Ishikawa (cell line): ENCODE results near the gene CHD2.

Experiments
- CEBPB ChIP-seq: IDR thresholded peaks from 2 replicates; pipeline ENCODE4 v1.6.1; 2012
- CREB1 ChIP-seq: IDR thresholded peaks from 2 replicates; pipeline ENCODE4 v1.6.1; 2012; ENCODE audit warnings: low read depth
- EGR1 ChIP-seq: IDR thresholded peaks from 2 replicates; pipeline ENCODE4 v1.6.1; 2012
- EP300 ChIP-seq: IDR thresholded peaks from 2 replicates; pipeline ENCODE4 v1.6.1; 2012; ENCODE audit warnings: borderline replicate concordance
- FOXM1 ChIP-seq: IDR thresholded peaks from 2 replicates; pipeline ENCODE4 v1.6.1; 2012; ENCODE audit warnings: low read depth, borderline replicate concordance
- MAX ChIP-seq: IDR thresholded peaks from 2 replicates; pipeline ENCODE4 v1.6.1; 2012
- NFIC ChIP-seq: IDR thresholded peaks from 2 replicates; pipeline ENCODE4 v1.6.1; 2012
- RAD21 ChIP-seq: IDR thresholded peaks from 2 replicates; pipeline ENCODE4 v1.6.1; 2012; ENCODE audit warnings: low read depth
- TAF1 ChIP-seq: IDR thresholded peaks from 2 replicates; pipeline ENCODE4 v1.6.1; 2012; ENCODE audit warnings: low read depth, mild to moderate bottlenecking
- TCF12 ChIP-seq: IDR thresholded peaks from 2 replicates; pipeline ENCODE4 v1.6.1; 2012; ENCODE audit warnings: low read depth
- TEAD4 ChIP-seq: IDR thresholded peaks from 2 replicates; pipeline ENCODE4 v1.6.1; 2012
- YY1 ChIP-seq: IDR thresholded peaks from 2 replicates; pipeline ENCODE4 v1.6.1; 2012; ENCODE audit warnings: low read depth
- ZBTB7A ChIP-seq: IDR thresholded peaks from 2 replicates; pipeline ENCODE4 v1.6.1; 2012; ENCODE audit warnings: low read depth
- TF ChIP-seq, protein P1 (sequence below): IDR thresholded peaks from 2 replicates; pipeline ENCODE4 v1.6.1; 2012; ENCODE audit warnings: low read depth, mild to moderate bottlenecking
- TF ChIP-seq, protein P2 (sequence below): IDR thresholded peaks from 2 replicates; pipeline ENCODE4 v1.6.1; 2012

The CHD2 gene

GRCh38 chr15:92869263-92869940 lies 30.7 kb upstream of the CHD2 start:
- no peak for TF ChIP-seq TCF12
- no peak for TF ChIP-seq FOXM1
- TF ChIP-seq EP300: peak; percentile 22; the same call in 1 of the 2 replicates
- peak; percentile 92 for TF ChIP-seq TEAD4
- peak; percentile 98 for TF ChIP-seq CEBPB

DNA sequence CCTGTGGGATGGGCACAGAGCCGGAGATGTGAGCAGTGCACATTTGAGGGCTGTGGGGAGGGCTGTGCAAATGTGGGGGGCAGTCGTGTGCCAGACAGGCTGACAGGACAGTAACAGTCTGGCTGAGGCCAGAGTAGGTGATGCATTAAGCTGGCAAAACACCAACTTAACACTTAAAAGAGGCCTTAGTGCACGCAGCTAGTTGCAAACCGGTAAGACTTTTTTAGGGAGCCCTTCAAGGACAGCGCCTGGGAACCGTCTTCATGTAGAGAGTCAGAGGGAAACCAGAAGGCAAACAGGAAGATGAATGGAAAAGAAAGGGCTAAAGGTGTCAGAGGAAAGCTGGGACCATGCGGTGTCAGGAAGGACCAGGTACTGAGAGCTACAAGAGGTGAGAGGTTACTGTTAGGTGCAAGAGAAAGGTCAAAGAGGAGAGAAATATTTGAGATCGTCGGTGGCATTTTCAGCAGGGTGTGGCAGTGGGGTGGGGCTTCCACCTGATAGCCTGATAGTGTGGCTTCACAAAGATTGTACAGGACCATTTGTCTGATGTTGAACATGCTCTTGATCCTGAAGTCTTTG lies 30.0 kb upstream of the CHD2 start:
- TF ChIP-seq, protein P1, sequence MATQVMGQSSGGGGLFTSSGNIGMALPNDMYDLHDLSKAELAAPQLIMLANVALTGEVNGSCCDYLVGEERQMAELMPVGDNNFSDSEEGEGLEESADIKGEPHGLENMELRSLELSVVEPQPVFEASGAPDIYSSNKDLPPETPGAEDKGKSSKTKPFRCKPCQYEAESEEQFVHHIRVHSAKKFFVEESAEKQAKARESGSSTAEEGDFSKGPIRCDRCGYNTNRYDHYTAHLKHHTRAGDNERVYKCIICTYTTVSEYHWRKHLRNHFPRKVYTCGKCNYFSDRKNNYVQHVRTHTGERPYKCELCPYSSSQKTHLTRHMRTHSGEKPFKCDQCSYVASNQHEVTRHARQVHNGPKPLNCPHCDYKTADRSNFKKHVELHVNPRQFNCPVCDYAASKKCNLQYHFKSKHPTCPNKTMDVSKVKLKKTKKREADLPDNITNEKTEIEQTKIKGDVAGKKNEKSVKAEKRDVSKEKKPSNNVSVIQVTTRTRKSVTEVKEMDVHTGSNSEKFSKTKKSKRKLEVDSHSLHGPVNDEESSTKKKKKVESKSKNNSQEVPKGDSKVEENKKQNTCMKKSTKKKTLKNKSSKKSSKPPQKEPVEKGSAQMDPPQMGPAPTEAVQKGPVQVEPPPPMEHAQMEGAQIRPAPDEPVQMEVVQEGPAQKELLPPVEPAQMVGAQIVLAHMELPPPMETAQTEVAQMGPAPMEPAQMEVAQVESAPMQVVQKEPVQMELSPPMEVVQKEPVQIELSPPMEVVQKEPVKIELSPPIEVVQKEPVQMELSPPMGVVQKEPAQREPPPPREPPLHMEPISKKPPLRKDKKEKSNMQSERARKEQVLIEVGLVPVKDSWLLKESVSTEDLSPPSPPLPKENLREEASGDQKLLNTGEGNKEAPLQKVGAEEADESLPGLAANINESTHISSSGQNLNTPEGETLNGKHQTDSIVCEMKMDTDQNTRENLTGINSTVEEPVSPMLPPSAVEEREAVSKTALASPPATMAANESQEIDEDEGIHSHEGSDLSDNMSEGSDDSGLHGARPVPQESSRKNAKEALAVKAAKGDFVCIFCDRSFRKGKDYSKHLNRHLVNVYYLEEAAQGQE: no peak
- TF ChIP-seq EGR1 (no peak), TAF1 (no peak), ZBTB7A (no peak), CEBPB (no peak), NFIC (no peak), EP300 (no peak), YY1 (no peak), TEAD4 (no peak), RAD21 (no peak), FOXM1 (no peak), TCF12 (no peak), MAX (no peak), CREB1 (no peak)
- TF ChIP-seq, protein P2, sequence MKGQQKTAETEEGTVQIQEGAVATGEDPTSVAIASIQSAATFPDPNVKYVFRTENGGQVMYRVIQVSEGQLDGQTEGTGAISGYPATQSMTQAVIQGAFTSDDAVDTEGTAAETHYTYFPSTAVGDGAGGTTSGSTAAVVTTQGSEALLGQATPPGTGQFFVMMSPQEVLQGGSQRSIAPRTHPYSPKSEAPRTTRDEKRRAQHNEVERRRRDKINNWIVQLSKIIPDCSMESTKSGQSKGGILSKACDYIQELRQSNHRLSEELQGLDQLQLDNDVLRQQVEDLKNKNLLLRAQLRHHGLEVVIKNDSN: no peak

GRCh38 chr15:92872967-92873366 lies 27.2 kb upstream of the CHD2 start:
- TF ChIP-seq CEBPB: peak; percentile 89
- peak; percentile 74 for TF ChIP-seq TEAD4

DNA sequence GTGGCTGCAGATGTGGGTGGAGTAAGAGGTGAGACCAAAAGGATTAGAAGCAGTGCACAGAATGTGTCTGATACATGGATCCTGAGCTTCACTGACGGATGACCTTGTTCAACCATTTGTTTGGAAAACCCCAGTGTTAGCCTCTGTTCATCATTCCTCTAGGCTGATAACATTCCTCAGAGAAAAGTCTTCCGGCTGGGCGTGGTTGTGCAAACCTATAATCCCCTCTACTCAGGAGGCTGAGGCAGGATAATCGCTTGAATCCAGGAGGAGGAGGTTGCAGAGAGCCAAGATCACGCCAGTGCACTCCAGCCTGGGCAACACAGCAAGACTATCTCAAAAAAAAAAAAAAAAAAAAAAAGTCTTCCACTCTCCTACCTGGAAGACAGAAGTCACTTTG lies 23.1 kb upstream of the CHD2 start:
- TF ChIP-seq ZBTB7A (no peak), FOXM1 (no peak)
- TF ChIP-seq, protein P1: no peak

DNA sequence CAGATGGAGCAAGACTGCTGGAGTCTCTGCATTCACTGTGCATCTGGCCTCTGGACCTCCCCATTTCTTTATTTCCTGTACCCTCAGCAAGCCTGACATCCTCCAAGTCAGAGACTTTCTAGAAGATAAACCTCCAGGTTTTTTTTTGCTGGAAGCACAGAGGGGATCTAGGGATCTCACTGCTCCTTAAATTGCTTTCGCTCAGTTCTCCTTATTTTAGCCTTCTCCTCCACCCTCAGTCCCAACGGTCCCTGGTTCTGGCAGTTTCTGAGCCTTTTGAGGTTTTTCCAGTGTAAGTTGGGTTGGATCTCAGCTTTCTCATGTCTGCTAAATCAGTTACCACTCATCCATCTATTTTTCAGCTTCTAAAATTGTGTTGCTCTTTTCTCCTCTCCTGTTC lies 22.7 kb upstream of the CHD2 start:
- TF ChIP-seq CREB1 (no peak), ZBTB7A (no peak), EGR1 (no peak), FOXM1 (no peak), YY1 (no peak), TAF1 (no peak), CEBPB (no peak), EP300 (no peak), TEAD4 (no peak)
- TF ChIP-seq, protein P2: no peak

- TF ChIP-seq, protein P1: no peak
- TF ChIP-seq EGR1 (no peak), TAF1 (no peak), YY1 (no peak), TCF12 (no peak)
Observed at GRCh38 chr15:92878593-92879053, 21.5 kb upstream of the CHD2 start.
